ENCODE measurements around the gene OR2A42. TPM values are rescaled to one million over a fixed set of nuclear protein-coding genes. Genes with fewer than 3 reads are reported as not detected.
"Not testable (repeated sequence)": the region's sequence is repeated elsewhere in the genome, so short reads cannot be mapped to it uniquely, and the experiment has no call there.

OR2A42 gene
- total RNA-seq, 1 donor from 2014 or later, result not detected

- not testable (repeated sequence) for DNase-seq (ENCODE audit: low spot score)
Observed at GRCh38 chr7:144223675-144224074, 15.7 kb downstream of the OR2A42 start.

- not testable (repeated sequence) for DNase-seq (ENCODE audit: low spot score)
Observed at GRCh38 chr7:144220531-144220930, 18.9 kb downstream of the OR2A42 start.

GRCh38 chr7:144219149-144219548 lies 20.3 kb downstream of the OR2A42 start:
- not testable (repeated sequence) for DNase-seq (ENCODE audit: low spot score)

- not testable (repeated sequence) for DNase-seq (ENCODE audit: low spot score)
Observed at GRCh38 chr7:144218581-144218980, 20.8 kb downstream of the OR2A42 start.

GRCh38 chr7:144217200-144217599 lies 22.2 kb downstream of the OR2A42 start:
- DNase-seq (ENCODE audit: low spot score), result not testable (repeated sequence)

GRCh38 chr7:144205306-144205705 lies 34.1 kb downstream of the OR2A42 start:
- DNase-seq (ENCODE audit: low spot score), result not testable (repeated sequence)

GRCh38 chr7:144203086-144203485 lies 36.3 kb downstream of the OR2A42 start:
- DNase-seq (ENCODE audit: low spot score), result not testable (repeated sequence)

GRCh38 chr7:144201978-144202377 lies 37.4 kb downstream of the OR2A42 start:
- DNase-seq (ENCODE audit: low spot score), result not testable (repeated sequence)

- DNase-seq (ENCODE audit: low spot score), result not testable (repeated sequence)
Observed at GRCh38 chr7:144198934-144199333, 40.5 kb downstream of the OR2A42 start.

GRCh38 chr7:144195212-144195872 lies 44.1 kb downstream of the OR2A42 start, which contains the start of gene ARHGEF35:
TSS of gene ARHGEF35 (minus strand) at chr7:144195833. CDS start at chr7:144188383, 7,450 bp downstream.
- DNase-seq (ENCODE audit: low spot score), result not testable (repeated sequence)

GRCh38 chr7:144194453-144194852 lies 45.0 kb downstream of the OR2A42 start:
- DNase-seq (ENCODE audit: low spot score), result not testable (repeated sequence)

GRCh38 chr7:144193782-144194181 lies 45.6 kb downstream of the OR2A42 start:
- not testable (repeated sequence) for DNase-seq (ENCODE audit: low spot score)

- not testable (repeated sequence) for DNase-seq (ENCODE audit: low spot score)
Observed at GRCh38 chr7:144188578-144189171, 50.7 kb downstream of the OR2A42 start.

- not testable (repeated sequence) for DNase-seq (ENCODE audit: low spot score)
Observed at GRCh38 chr7:144187848-144188247, 51.6 kb downstream of the OR2A42 start.

- not testable (repeated sequence) for DNase-seq (ENCODE audit: low spot score)
Observed at GRCh38 chr7:144183166-144183565, 56.2 kb downstream of the OR2A42 start, which contains the start of gene CTAGE4. TSS of gene CTAGE4 (plus strand) at chr7:144183466. CDS start at chr7:144183504, 38 bp downstream.

- DNase-seq (ENCODE audit: low spot score), result not testable (repeated sequence)
Observed at GRCh38 chr7:144179165-144179479, 60.3 kb downstream of the OR2A42 start.

- DNase-seq (ENCODE audit: low spot score), result not testable (repeated sequence)
Observed at GRCh38 chr7:144178380-144179164, 60.8 kb downstream of the OR2A42 start.

Other genes starting within 250 kb of the OR2A42 start
- gene OR6B1, start 239.3 kb downstream of the OR2A42 start, total RNA-seq, result not detected
- gene OR2A5, start 190.7 kb downstream of the OR2A42 start, total RNA-seq, result not detected
- gene OR2A25, start 169.8 kb downstream of the OR2A42 start, total RNA-seq, result not detected
- not detected for gene OR2A12, start 153.3 kb downstream of the OR2A42 start, total RNA-seq
- not detected for gene OR2A2, start 130.0 kb downstream of the OR2A42 start, total RNA-seq
- gene OR2A14, start 116.4 kb downstream of the OR2A42 start, total RNA-seq, result not detected
- 0.58 TPM for gene CTAGE4, start 56.1 kb downstream of the OR2A42 start, total RNA-seq
- 7.2 TPM for gene ARHGEF35, start 43.8 kb downstream of the OR2A42 start, total RNA-seq
- 3.8 TPM for gene OR2A7, start 25.2 kb upstream of the OR2A42 start, total RNA-seq
- 0.71 TPM for gene CTAGE8, start 29.7 kb upstream of the OR2A42 start, total RNA-seq
- 0.16 TPM for gene OR2A1, start 72.8 kb upstream of the OR2A42 start, total RNA-seq
- 9.4 TPM for gene ARHGEF5, start 115.8 kb upstream of the OR2A42 start, total RNA-seq
- gene NOBOX, start 164.1 kb upstream of the OR2A42 start, total RNA-seq, result not detected